SJSA1 (cell line): ENCODE results near the gene ADGRV1. TPM values are rescaled to one million over a fixed set of nuclear protein-coding genes. Genes with fewer than 3 reads are reported as not detected.
"Not testable (repeated sequence)": the region's sequence is repeated elsewhere in the genome, so short reads cannot be mapped to it uniquely, and the experiment has no call there.

Experiments used
- DNase-seq, 2 experiments: peaks; one replicate each; pipeline ENCODE4 v3.0.0-alpha.2; 2015 to 2020; ENCODE audit warnings: low spot score in 2 of 2, low read depth in 1 of 2
- H3K27ac ChIP-seq: fragments of 250-450 bp; sonication (Bioruptor Pico); 2 replicates; pipeline ENCODE4 v1.5.1; 2020; ENCODE audit warnings: mild to moderate bottlenecking, moderate library complexity
- H3K27me3 ChIP-seq: fragments of 250-450 bp; sonication (Bioruptor Pico); replicated peaks from 2 replicates; pipeline ENCODE4 v1.5.1; 2020; ENCODE audit warnings: mild to moderate bottlenecking, moderate library complexity
- H3K36me3 ChIP-seq: fragments of 250-450 bp; sonication (Bioruptor Pico); 2 replicates; pipeline ENCODE4 v1.5.1; 2020; ENCODE audit warnings: mild to moderate bottlenecking
- H3K4me1 ChIP-seq: fragments of 250-450 bp; sonication (Bioruptor Pico); replicated peaks from 2 replicates; pipeline ENCODE4 v1.6.1; 2021; ENCODE audit warnings: mild to moderate bottlenecking
- H3K4me3 ChIP-seq: fragments of 250-450 bp; sonication (Bioruptor Pico); 2 replicates; pipeline ENCODE4 v1.5.1; 2020; ENCODE audit warnings: mild to moderate bottlenecking
- H3K9me3 ChIP-seq: fragments of 250-450 bp; sonication (Bioruptor Pico); replicated peaks from 2 replicates; pipeline ENCODE4 v1.5.1; 2020; ENCODE audit warnings: mild to moderate bottlenecking
- total RNA-seq: library from RNA; depleted of rRNA; stranded (reverse); fragments of >200 nt; shearing (Covaris generic); gene quantifications from 2 replicates; pipeline ENCODE4 v1.2.3, GENCODE V29; 2014

ADGRV1 gene
- total RNA-seq, 1 experiment from 2014 or later: 0.13 TPM

DNA sequence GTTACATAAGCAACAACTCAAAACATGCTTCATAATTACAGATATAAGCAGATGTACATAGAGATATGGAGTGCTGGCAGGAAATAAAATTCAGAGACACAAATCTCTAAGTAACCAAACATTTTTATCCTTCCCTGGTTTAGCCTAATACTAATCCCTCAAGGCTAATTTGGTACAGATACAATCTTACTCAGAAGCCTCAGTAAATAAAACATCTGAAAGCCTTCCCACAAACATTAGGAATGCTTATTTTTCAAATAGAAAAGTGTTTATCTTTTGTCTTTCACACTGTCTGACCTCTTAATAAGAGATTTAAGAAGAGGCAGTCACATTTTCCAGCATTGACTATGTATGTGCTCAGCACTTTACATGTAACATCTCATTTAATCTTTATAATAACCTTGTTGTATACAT, 425.1 kb downstream of the ADGRV1 start:
- no peaks in the 10 kb centered on the region for H3K27me3 ChIP-seq
- H3K9me3 ChIP-seq: no peaks in the 10 kb centered on the region
- peaks cover 8% of the 10 kb centered on the region for H3K4me1 ChIP-seq
- no peaks in the 10 kb centered on the region for H3K36me3 ChIP-seq
- H3K4me3 ChIP-seq: no peak overlapping the region
- H3K27ac ChIP-seq: no peak overlapping the region
- DNase-seq: no peak

DNA sequence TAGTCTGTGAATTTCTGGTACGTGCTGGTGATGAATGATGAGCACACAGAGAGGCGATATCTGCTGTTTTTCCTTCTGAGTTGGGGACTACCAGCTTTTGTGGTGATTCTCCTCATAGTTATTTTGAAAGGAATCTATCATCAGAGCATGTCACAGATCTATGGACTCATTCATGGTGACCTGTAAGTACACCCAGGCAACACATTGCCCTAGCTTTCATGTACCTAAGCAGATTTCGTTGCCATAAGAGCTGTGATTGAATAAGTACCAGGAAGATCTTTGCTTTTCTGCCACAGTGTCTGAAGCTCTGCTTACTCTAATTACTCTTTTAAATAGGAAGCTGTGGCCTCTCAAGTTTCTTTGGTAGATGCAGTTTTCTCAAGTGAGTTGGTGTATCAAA, 426.7 kb downstream of the ADGRV1 start:
- no peaks in the 10 kb centered on the region for H3K36me3 ChIP-seq
- no peak overlapping the region for H3K27ac ChIP-seq
- H3K4me1 ChIP-seq: peaks cover 8% of the 10 kb centered on the region
- DNase-seq: no peak
- no peak overlapping the region for H3K4me3 ChIP-seq
- H3K27me3 ChIP-seq: no peaks in the 10 kb centered on the region
- no peaks in the 10 kb centered on the region for H3K9me3 ChIP-seq

DNA sequence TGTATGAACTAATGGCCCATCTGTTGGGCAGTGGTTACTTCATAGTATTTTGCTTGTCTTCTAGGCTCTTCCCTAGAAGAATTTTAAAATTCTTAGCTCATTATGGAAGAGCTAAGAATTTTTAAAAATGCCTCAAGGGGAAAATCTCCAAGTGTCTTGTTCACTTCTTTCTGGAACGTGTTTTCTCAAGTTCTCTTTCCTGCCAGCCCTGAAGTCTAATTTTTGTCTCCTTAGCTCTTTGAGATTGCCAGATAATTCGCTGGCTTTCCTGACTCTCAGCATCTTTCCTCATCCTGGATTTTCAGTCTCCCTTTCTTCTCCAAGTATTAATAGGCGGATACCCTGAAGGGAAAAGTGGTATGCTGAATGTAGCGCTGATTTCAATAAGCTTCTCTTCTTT, 429.1 kb downstream of the ADGRV1 start:
- DNase-seq: no peak
- H3K27ac ChIP-seq: no peak overlapping the region
- no peaks in the 10 kb centered on the region for H3K9me3 ChIP-seq
- no peak overlapping the region for H3K4me3 ChIP-seq
- no peaks in the 10 kb centered on the region for H3K36me3 ChIP-seq
- peaks cover 4% of the 10 kb centered on the region for H3K4me1 ChIP-seq
- H3K27me3 ChIP-seq: no peaks in the 10 kb centered on the region

DNA sequence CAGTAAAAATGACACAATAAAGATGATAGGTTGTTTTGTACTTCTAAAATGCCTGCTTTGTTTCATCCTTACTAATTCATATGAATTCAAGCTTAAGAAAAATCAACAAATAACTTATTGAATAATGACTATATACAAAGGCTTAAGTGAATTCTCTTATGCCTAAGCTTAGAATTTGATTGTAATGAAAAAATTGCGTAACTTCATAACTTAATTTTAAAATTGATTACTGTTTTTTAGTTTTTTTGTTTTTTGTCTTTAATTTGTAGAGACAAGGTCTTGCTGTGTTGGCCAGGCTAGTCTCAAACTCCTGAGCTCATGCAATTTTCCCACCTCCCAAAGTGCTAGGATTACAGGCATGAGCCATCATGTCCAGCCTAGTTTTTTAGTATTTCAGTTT, 432.6 kb downstream of the ADGRV1 start:
- Histone ChIP-seq H3K9me3 (no peaks in the 10 kb centered on the region), H3K27ac (no peak overlapping the region), H3K4me1 (no peaks in the 10 kb centered on the region), H3K27me3 (no peaks in the 10 kb centered on the region), H3K4me3 (no peak overlapping the region), H3K36me3 (no peaks in the 10 kb centered on the region)
- DNase-seq: no peak

DNA sequence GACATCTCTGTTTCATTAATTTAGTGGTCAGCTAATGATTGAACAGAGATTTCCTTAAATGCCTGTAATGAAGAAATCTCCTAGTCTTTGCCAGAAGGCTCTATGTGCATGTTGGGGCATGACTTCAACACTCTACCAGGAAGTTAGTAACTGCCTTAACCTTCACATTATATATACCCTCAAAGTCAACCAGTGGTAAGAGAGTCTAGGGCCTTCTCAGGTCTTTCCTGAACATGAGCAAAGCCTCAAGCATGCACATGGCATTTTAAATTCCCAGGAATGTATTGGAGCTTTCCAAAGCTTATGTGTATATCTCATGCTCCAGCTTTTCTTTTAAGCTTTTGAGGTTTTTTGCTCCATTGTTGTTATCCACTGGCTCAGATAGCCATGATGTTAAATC, 436.2 kb downstream of the ADGRV1 start:
- DNase-seq: no peak
- H3K27ac ChIP-seq: no peak overlapping the region
- H3K27me3 ChIP-seq: no peaks in the 10 kb centered on the region
- no peak overlapping the region for H3K4me3 ChIP-seq
- H3K4me1 ChIP-seq: no peaks in the 10 kb centered on the region
- no peaks in the 10 kb centered on the region for H3K9me3 ChIP-seq
- H3K36me3 ChIP-seq: no peaks in the 10 kb centered on the region

DNA sequence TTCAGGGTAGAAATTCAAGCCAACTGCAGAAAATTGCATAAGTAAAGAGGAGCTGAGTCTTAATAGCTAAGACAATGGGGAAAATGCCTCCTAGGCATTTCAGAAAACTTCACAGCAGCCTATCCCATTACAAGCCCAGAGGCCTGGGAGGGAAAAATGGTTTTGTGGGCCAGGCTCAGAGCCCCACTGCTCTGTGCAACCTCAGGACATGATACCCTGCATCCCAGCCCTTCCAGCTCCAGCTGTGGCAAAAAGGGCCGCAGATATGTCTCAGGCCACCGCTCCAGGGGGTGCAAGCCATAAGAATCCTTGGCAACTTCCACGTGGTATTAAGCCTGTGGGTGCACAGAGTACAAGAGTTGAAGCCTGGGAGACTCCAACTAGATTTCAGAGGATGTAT, 437.5 kb downstream of the ADGRV1 start:
- DNase-seq: no peak
- no peaks in the 10 kb centered on the region for H3K36me3 ChIP-seq
- H3K9me3 ChIP-seq: no peaks in the 10 kb centered on the region
- H3K27ac ChIP-seq: no peak overlapping the region
- no peaks in the 10 kb centered on the region for H3K4me1 ChIP-seq
- no peak overlapping the region for H3K4me3 ChIP-seq
- no peaks in the 10 kb centered on the region for H3K27me3 ChIP-seq

DNA sequence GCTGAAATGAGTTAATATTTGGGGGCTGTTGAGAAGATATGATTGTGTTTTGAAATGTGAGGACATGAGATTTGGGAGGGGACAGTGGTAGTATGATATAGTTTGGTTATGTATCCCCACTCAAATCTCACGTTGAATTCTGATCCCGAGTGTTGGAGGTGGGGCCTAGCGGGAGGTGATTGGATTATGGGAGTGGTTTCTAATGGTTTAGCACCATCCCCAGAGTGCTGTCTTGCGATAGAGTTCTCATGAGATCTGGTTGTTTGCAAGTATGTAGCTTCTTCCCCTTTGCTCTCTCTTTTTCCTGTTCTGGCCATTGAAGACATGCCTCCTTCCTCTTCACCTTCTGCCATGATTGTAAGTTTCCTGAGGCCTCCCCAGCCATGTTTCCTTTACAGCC, 438.5 kb downstream of the ADGRV1 start:
- no peaks in the 10 kb centered on the region for H3K27me3 ChIP-seq
- no peak for DNase-seq
- no peaks in the 10 kb centered on the region for H3K4me1 ChIP-seq
- H3K36me3 ChIP-seq: no peaks in the 10 kb centered on the region
- H3K4me3 ChIP-seq: no peak overlapping the region
- no peak overlapping the region for H3K27ac ChIP-seq
- H3K9me3 ChIP-seq: no peaks in the 10 kb centered on the region

DNA sequence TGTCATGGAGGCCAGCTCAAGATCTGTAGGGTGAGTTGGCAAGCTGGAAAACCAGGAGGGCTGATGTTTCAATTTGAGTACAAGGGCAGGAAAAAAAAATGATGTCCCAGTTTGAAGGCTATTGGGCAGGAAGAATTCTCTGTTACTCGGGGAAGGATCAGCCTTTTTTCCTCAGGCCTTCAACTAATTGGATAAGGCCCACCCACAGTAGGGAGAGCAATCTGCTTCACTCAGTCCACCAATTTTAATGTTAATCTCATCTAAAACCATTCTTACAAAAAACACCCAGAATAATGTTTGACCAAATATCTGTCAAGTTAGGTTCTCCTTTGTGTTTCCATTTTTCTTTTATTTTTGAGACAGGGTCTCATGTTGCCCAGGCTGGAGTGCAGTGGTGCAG, 442.1 kb downstream of the ADGRV1 start:
- no peak for DNase-seq
- Histone ChIP-seq H3K27me3 (no peaks in the 10 kb centered on the region), H3K36me3 (no peaks in the 10 kb centered on the region), H3K9me3 (no peaks in the 10 kb centered on the region), H3K27ac (no peak overlapping the region), H3K4me1 (no peaks in the 10 kb centered on the region), H3K4me3 (no peak overlapping the region)

DNA sequence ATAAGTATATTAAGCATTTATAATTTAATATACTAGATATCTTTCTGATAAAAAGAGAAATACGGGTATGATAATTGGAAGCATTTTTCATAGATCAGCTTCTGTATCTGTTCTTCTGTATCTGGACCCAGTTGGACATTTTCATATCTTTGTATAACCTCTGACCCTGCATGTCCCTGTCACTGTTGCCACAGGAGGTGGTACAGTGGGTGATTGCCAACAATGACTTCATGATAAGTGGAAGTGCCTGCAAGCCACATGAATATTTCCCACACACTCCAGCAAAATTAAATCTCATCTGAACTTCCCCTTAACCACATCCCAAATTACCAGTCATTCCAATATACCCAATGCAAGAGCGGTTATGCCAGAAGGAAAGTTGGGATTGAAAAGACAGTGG, 448.1 kb downstream of the ADGRV1 start:
- Histone ChIP-seq H3K27me3 (no peaks in the 10 kb centered on the region; the same call in 1 of the 2 replicates), H3K36me3 (no peaks in the 10 kb centered on the region), H3K9me3 (no peaks in the 10 kb centered on the region), H3K27ac (no peak overlapping the region), H3K4me3 (no peak overlapping the region), H3K4me1 (no peaks in the 10 kb centered on the region)
- no peak for DNase-seq

DNA sequence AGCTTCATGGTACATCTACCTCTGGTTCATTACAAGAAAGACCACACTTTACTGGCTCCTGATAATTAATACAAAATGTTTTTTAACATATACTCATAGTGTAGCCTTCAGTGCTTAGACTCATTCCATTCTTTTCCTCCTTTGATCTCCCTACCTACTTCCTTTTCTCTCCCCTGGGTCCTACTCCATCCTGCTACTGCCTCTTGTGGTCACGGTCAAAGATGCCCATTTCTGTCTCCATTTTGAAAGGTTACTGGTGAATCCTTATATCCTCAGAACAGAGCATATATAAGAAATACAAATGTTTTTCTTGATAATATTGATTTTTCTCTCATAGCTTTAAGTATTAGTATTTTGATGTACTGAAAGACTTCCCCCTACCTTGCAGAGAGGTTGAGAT, 448.7 kb downstream of the ADGRV1 start:
- DNase-seq: no peak
- H3K36me3 ChIP-seq: no peaks in the 10 kb centered on the region
- H3K4me3 ChIP-seq: no peak overlapping the region
- H3K4me1 ChIP-seq: no peaks in the 10 kb centered on the region
- no peak overlapping the region for H3K27ac ChIP-seq
- H3K27me3 ChIP-seq: no peaks in the 10 kb centered on the region; the same call in 1 of the 2 replicates
- H3K9me3 ChIP-seq: no peaks in the 10 kb centered on the region

DNA sequence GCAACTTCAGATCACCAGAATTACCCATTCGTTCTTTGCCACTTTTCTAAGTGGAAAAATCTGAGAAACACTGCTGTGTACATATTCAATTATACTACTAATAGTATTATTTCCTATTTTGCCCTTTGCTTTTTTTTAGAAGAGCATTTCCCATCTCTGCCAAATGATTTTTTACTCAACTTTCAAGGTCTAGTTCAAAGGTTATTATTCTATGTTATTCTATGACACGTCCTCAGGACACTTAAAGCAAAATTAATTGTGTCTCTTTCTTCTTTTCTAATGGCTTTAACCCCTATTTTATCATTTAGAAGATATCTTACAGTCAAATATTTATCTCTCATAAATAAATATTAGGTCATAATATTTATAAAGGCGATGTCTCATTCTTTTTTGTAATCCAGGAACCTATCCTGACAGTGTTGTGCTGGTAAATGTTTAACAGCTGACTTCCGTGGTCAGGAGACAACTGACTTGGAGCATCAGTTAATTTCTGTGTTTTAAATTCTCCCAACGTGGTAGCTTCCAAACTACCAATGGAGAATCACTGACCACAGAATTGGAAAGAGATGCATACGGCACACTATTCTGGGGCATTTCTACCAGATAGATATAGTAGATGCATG, 449.3 kb downstream of the ADGRV1 start:
- H3K27me3 ChIP-seq: no peaks in the 10 kb centered on the region; the same call in 1 of the 2 replicates
- H3K27ac ChIP-seq: no peak overlapping the region
- H3K9me3 ChIP-seq: no peaks in the 10 kb centered on the region
- no peaks in the 10 kb centered on the region for H3K4me1 ChIP-seq
- no peak for DNase-seq
- no peak overlapping the region for H3K4me3 ChIP-seq
- no peaks in the 10 kb centered on the region for H3K36me3 ChIP-seq

DNA sequence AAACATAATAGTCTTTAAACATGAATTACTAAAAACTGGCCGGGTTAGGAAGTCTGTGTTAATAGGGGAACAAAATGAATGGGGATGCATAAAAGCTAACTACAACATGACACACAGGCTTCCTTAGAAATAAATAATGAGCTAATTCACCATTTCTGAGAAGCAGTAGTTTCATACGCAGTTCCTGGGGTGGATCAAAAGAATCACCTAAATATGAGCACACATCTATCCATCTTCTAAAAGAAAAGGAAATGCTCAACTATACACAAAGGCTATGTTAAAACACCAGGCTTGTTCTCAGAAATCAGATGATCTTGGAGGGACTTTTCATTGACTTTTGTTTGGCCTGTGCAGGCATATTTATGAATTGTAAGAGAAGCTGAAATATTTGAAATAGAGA, 451.5 kb downstream of the ADGRV1 start:
- no peaks in the 10 kb centered on the region for H3K36me3 ChIP-seq
- no peak overlapping the region for H3K27ac ChIP-seq
- H3K9me3 ChIP-seq: no peaks in the 10 kb centered on the region
- no peak overlapping the region for H3K4me3 ChIP-seq
- no peaks in the 10 kb centered on the region for H3K4me1 ChIP-seq
- H3K27me3 ChIP-seq: no peaks in the 10 kb centered on the region; the same call in 1 of the 2 replicates
- DNase-seq: no peak

DNA sequence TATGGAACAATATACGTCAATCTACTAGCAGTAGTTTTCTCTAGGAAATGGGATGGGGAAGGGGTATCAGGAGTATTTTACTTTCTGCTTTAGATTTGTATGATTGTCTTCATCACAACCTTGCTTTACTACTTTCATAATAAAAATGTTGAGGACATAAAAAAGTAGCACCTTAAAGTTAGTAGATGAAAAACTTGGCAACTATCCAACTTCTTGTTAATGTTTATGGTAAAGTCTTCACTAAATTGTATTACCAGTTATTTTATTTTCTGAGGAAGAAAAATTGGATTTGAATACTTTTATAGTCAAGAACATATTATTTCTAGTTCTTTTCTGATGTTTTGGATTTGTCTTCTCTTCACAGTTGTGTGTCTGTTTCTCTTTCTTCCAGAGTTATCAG, 452.4 kb downstream of the ADGRV1 start:
- H3K4me1 ChIP-seq: no peaks in the 10 kb centered on the region
- H3K9me3 ChIP-seq: no peaks in the 10 kb centered on the region
- no peak overlapping the region for H3K4me3 ChIP-seq
- no peaks in the 10 kb centered on the region; the same call in 1 of the 2 replicates for H3K27me3 ChIP-seq
- no peak for DNase-seq
- no peaks in the 10 kb centered on the region for H3K36me3 ChIP-seq
- no peak overlapping the region for H3K27ac ChIP-seq

DNA sequence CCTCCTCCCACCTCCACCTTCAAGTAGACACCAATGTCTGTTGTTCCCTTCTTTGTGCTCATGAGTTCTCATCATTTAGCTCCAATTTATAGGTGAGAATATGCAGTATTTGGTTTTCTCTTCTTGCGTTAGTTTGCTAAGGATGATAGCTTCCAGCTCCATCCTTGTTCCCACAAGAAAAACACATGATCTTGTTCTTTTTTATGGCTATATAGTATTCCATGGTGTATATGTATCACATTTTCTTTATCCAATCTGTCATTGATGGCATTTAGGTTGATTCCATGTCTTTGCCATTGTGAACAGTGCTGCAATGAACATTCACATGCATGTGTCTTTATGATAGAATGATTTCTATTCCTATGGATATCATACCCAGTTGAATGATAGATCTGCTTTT, 454.3 kb downstream of the ADGRV1 start:
- H3K4me1 ChIP-seq, H3K9me3 ChIP-seq, H3K4me3 ChIP-seq, H3K36me3 ChIP-seq, DNase-seq, H3K27me3 ChIP-seq, H3K27ac ChIP-seq: not testable (repeated sequence)

DNA sequence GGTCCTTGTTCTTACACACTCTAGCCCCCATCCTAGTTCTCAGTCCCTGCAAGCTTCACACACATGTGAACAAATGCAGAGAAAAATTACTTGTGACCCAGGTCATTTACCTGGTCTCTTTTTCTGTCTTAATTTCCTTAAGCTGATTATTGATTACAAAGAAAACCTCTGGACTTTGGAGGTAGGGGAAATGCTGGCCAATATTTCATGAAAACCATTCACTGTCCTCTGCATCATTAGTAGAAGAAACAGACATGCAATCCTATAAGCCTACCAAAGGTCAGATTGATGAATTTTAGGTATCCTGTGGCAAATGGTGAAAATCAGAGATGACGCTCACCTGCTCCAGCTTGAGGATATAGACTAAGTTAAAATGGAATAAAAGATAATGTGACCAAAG, 457.7 kb downstream of the ADGRV1 start:
- no peaks in the 10 kb centered on the region for H3K36me3 ChIP-seq
- no peak for DNase-seq
- no peak overlapping the region for H3K4me3 ChIP-seq

More for the DNA sequence above, 457.7 kb downstream of the ADGRV1 start:
- Histone ChIP-seq H3K27ac (no peak overlapping the region), H3K4me1 (no peaks in the 10 kb centered on the region), H3K9me3 (no peaks in the 10 kb centered on the region), H3K27me3 (no peaks in the 10 kb centered on the region)
